GM23338 (cell line): ENCODE measurements around the gene FBLN2. TPM values are rescaled to one million over a fixed set of nuclear protein-coding genes. Genes with fewer than 3 reads are reported as not detected.

ENCODE experiments used
- ATAC-seq: fragments of 200-7000 bp; cut with Tn5 transposase; 3 replicates; pipeline ENCODE4 v1.9.1; 2020
- DNase-seq: peaks from one replicate; pipeline ENCODE4 v3.0.0-alpha.2; 2015; ENCODE audit warnings: low spot score
- H2AFZ ChIP-seq: fragments of 200-600 bp; sonication (generic); 2 replicates; pipeline ENCODE4 v1.8.0; 2016; ENCODE audit warnings: antibody characterized with exemption, mild to moderate bottlenecking, moderate library complexity
- H3F3A ChIP-seq: fragments of 200-600 bp; sonication (generic); replicated peaks from 2 replicates; pipeline ENCODE4 v1.8.0; 2017; ENCODE audit warnings: antibody characterized with exemption, mixed run types, low read depth
- H3K27ac ChIP-seq: fragments of 200-600 bp; sonication (generic); 2 replicates; pipeline ENCODE4 v1.6.1; 2016; ENCODE audit warnings: low read depth
- H3K27me3 ChIP-seq: fragments of 200-600 bp; sonication (generic); 2 replicates; pipeline ENCODE4 v1.8.0; 2016; ENCODE audit warnings: mild to moderate bottlenecking, mixed run types, moderate library complexity; ENCODE audit not compliant: insufficient read depth
- H3K36me3 ChIP-seq: fragments of 200-600 bp; sonication (generic); 2 replicates; pipeline ENCODE4 v1.8.0; 2016; ENCODE audit warnings: mild to moderate bottlenecking; ENCODE audit not compliant: insufficient read depth
- H3K4me1 ChIP-seq: fragments of 200-600 bp; sonication (generic); 2 replicates; pipeline ENCODE4 v1.8.0; 2016; ENCODE audit warnings: mild to moderate bottlenecking, moderate library complexity; ENCODE audit not compliant: insufficient read depth
- H3K4me2 ChIP-seq: fragments of 200-600 bp; sonication (generic); 2 replicates; pipeline ENCODE4 v1.7.1; 2017; ENCODE audit warnings: mixed run types
- H3K4me3 ChIP-seq: fragments of 200-600 bp; sonication (generic); 2 replicates; pipeline ENCODE4 v1.6.1; 2016; ENCODE audit warnings: mixed run types
- H3K79me2 ChIP-seq: fragments of 200-600 bp; sonication (generic); replicated peaks from 2 replicates; pipeline ENCODE4 v1.8.0; 2017; ENCODE audit warnings: mild to moderate bottlenecking; ENCODE audit not compliant: insufficient read depth
- H3K9me2 ChIP-seq: fragments of 200-600 bp; sonication (generic); 2 replicates; pipeline ENCODE4 v1.8.0; 2017; ENCODE audit not compliant: insufficient read depth
- H4K20me1 ChIP-seq: fragments of 200-600 bp; sonication (generic); replicated peaks from 2 replicates; pipeline ENCODE4 v1.8.0; 2017; ENCODE audit warnings: mild to moderate bottlenecking; ENCODE audit not compliant: insufficient read depth
- H3K27ac Mint-ChIP-seq: 2 replicates; pipeline ENCODE4 v1.8.0; 2020; ENCODE audit warnings: inconsistent platforms, mild to moderate bottlenecking, moderate library complexity, mixed read lengths
- H3K27me3 Mint-ChIP-seq: 3 replicates; pipeline ENCODE4 v1.8.0; 2022; ENCODE audit warnings: low read depth, mild to moderate bottlenecking, moderate library complexity, mixed read lengths, inconsistent platforms; ENCODE audit not compliant: insufficient read depth, poor library complexity
- H3K36me3 Mint-ChIP-seq: 3 replicates; pipeline ENCODE4 v1.8.0; 2021; ENCODE audit warnings: low read depth, mild to moderate bottlenecking, inconsistent platforms, moderate library complexity, mixed read lengths
- H3K4me1 Mint-ChIP-seq: 3 replicates; pipeline ENCODE4 v1.8.0; 2020; ENCODE audit warnings: mild to moderate bottlenecking, inconsistent platforms, mixed read lengths
- H3K4me3 Mint-ChIP-seq: 3 replicates; pipeline ENCODE4 v1.8.0; 2021; ENCODE audit warnings: moderate library complexity, mild to moderate bottlenecking, inconsistent platforms, mixed read lengths
- H3K9me3 Mint-ChIP-seq: 3 replicates; pipeline ENCODE4 v1.8.0; 2020; ENCODE audit warnings: moderate library complexity, mild to moderate bottlenecking, inconsistent platforms, mixed read lengths
- CREB1 ChIP-seq: fragments of 250-450 bp; sonication (Bioruptor Pico); IDR thresholded peaks from 2 replicates; pipeline ENCODE4 v1.5.0; 2020; ENCODE audit warnings: low read depth, mild to moderate bottlenecking, moderate library complexity
- ETS1 ChIP-seq: IDR thresholded peaks from 2 replicates; pipeline ENCODE4 v1.6.1; 2016; ENCODE audit warnings: antibody characterized with exemption
- EZH2 ChIP-seq: fragments of 200-600 bp; sonication (generic); IDR thresholded peaks from one replicate; pipeline ENCODE4 v1.8.0; 2017; ENCODE audit warnings: antibody characterized with exemption, mild to moderate bottlenecking, low read depth; ENCODE audit not compliant: unreplicated experiment
- JUNB ChIP-seq: IDR thresholded peaks from one replicate; pipeline ENCODE4 v1.6.1; 2016; ENCODE audit warnings: antibody characterized with exemption; ENCODE audit not compliant: unreplicated experiment
- NANOG ChIP-seq: IDR thresholded peaks from 2 replicates; pipeline ENCODE4 v1.6.1; 2016; ENCODE audit warnings: antibody characterized with exemption, borderline replicate concordance
- POLR2AphosphoS5 ChIP-seq: IDR thresholded peaks from 2 replicates; pipeline ENCODE4 v1.6.1; 2016; ENCODE audit warnings: antibody characterized with exemption, low read depth
- ZNF331 ChIP-seq: fragments of 250-450 bp; sonication (Bioruptor Pico); IDR thresholded peaks from 2 replicates; pipeline ENCODE4 v1.5.0; 2020; ENCODE audit warnings: low read depth, mild to moderate bottlenecking, moderate library complexity
- ZNF462 ChIP-seq: fragments of 250-450 bp; sonication (Bioruptor Pico); IDR thresholded peaks from 2 replicates; pipeline ENCODE4 v1.5.0; 2020; ENCODE audit warnings: mild to moderate bottlenecking, moderate library complexity
- polyA plus RNA-seq: library from polyadenylated mRNA; unstranded; fragments of >200 nt; fragmentation: Nextera tagmentation; extraction: Ambion mirVana; gene quantifications from 2 replicates; pipeline ENCODE4 v1.2.1, GENCODE V29; 2016
- total RNA-seq: library from RNA; depleted of rRNA; stranded (reverse); fragments of >200 nt; shearing (Covaris generic); gene quantifications from 2 replicates; pipeline ENCODE4 v1.2.3, GENCODE V29; 2014

Gene FBLN2
- total and polyA plus RNA-seq, 2 experiments from 2014 or later: 18.8 to 26.8 TPM

- TF ChIP-seq ZNF462 (CRISPR knock-in tag): no peak
Observed at GRCh38 chr3:13619661-13620230, 70.8 kb downstream of the FBLN2 start (continued).

GRCh38 chr3:13620281-13620680 is 71.4 kb downstream of the FBLN2 start:
- Histone ChIP-seq H3K4me2 (no peak overlapping the region), H3K27me3 (no peaks in the 10 kb centered on the region), H3K79me2 (no peaks in the 10 kb centered on the region), H3K9me2 (no peaks in the 10 kb centered on the region), H3K4me1 (no peaks in the 10 kb centered on the region), H3K36me3 (no peaks in the 10 kb centered on the region), H3F3A (no peaks in the 10 kb centered on the region), H3K4me3 (no peak overlapping the region), H3K27ac (no peak overlapping the region), H2AFZ (no peak overlapping the region), H4K20me1 (no peaks in the 10 kb centered on the region)
- Mint-ChIP-seq H3K4me3 (no peak overlapping the region), H3K27ac (no peak overlapping the region), H3K9me3 (no peaks in the 10 kb centered on the region; the same call in 2 of the 3 replicates), H3K4me1 (peaks cover 2% of the 10 kb centered on the region; the same call in 1 of the 3 replicates), H3K36me3 (no peaks in the 10 kb centered on the region; the same call in 1 of the 3 replicates), H3K27me3 (no peaks in the 10 kb centered on the region)
- DNase-seq: no peak
- ATAC-seq: no peak
- TF ChIP-seq EZH2: no peak
- TF ChIP-seq POLR2AphosphoS5: no peak
- no peak for TF ChIP-seq ZNF462 (CRISPR knock-in tag)
- TF ChIP-seq NANOG: no peak
- no peak for TF ChIP-seq ETS1
- TF ChIP-seq CREB1 (CRISPR knock-in tag): no peak
- TF ChIP-seq ZNF331: no peak
- TF ChIP-seq JUNB: no peak
